Tibial nerve (tissue), 3 donors: ENCODE data around the gene CNTNAP5.

Experiments used
- POLR2A ChIP-seq, 2 donors: fragments of 450-650 bp; IDR thresholded peaks; one replicate each; pipeline ENCODE4 v1.6.1; 2017; ENCODE audit warnings: antibody characterized with exemption in 2 of 2, mild to moderate bottlenecking in 2 of 2, moderate library complexity in 2 of 2
- TF ChIP-seq, protein P1 (sequence below), 5 experiments: fragments of 200-600 bp in 3 of 5; fragments of 450-650 bp in 2 of 5; sonication (generic) in 3 of 5; IDR thresholded peaks; one replicate each; pipeline ENCODE4 v1.5.1; 2016 to 2019; ENCODE audit warnings: antibody characterized with exemption in 5 of 5, mild to moderate bottlenecking in 3 of 5, moderate library complexity in 2 of 5

- TF ChIP-seq, protein P1, sequence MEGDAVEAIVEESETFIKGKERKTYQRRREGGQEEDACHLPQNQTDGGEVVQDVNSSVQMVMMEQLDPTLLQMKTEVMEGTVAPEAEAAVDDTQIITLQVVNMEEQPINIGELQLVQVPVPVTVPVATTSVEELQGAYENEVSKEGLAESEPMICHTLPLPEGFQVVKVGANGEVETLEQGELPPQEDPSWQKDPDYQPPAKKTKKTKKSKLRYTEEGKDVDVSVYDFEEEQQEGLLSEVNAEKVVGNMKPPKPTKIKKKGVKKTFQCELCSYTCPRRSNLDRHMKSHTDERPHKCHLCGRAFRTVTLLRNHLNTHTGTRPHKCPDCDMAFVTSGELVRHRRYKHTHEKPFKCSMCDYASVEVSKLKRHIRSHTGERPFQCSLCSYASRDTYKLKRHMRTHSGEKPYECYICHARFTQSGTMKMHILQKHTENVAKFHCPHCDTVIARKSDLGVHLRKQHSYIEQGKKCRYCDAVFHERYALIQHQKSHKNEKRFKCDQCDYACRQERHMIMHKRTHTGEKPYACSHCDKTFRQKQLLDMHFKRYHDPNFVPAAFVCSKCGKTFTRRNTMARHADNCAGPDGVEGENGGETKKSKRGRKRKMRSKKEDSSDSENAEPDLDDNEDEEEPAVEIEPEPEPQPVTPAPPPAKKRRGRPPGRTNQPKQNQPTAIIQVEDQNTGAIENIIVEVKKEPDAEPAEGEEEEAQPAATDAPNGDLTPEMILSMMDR (IDR thresholded peaks at IDR 0.05) = no peak
- TF ChIP-seq POLR2A (IDR thresholded peaks at IDR 0.05) = no peak
These were observed 643.1 kb downstream of the CNTNAP5 start for GRCh38 chr2:124668161-124668560.
